Heart right ventricle (tissue), 16 donors: ENCODE results near the gene CD177. TPM values are rescaled to one million over a fixed set of nuclear protein-coding genes. Genes with fewer than 3 reads are reported as not detected.

Experiments used
- ATAC-seq, 8 donors: fragments of 200-7000 bp; cut with Tn5 transposase; one replicate each; pipeline ENCODE4 v1.9.1; 2020; ENCODE audit warnings: mild to moderate bottlenecking in 8 of 8, moderate library complexity in 8 of 8, moderate number of reproducible peaks in 1 of 8
- DNase-seq, 2 donors: peaks; one replicate each; pipeline ENCODE4 v3.0.0-alpha.2; 2020
- H3K27ac ChIP-seq, 10 donors: fragments of 200-600 bp; sonication (generic) in 2 of 10; one replicate each; pipeline versions ENCODE4 v1.5.0 to v1.8.0; 2020 to 2022; ENCODE audit warnings: mild to moderate bottlenecking in 3 of 10
- H3K27me3 ChIP-seq, 7 donors: fragments of 200-600 bp; one replicate each; pipeline ENCODE4 v1.8.0; 2021 to 2022; ENCODE audit warnings: mild to moderate bottlenecking in 2 of 7
- H3K36me3 ChIP-seq, 9 donors: fragments of 200-600 bp; sonication (generic) in 1 of 9; one replicate each; pipeline versions ENCODE4 v1.5.0 to v1.8.0; 2020 to 2022; ENCODE audit warnings: mild to moderate bottlenecking in 2 of 9
- H3K4me1 ChIP-seq, 9 donors: fragments of 200-600 bp; sonication (generic) in 1 of 9; one replicate each; pipeline versions ENCODE4 v1.5.0 to v1.8.0; 2020 to 2022; ENCODE audit warnings: mild to moderate bottlenecking in 4 of 9
- H3K4me3 ChIP-seq, 10 donors: fragments of 200-600 bp; sonication (generic) in 2 of 10; one replicate each; pipeline versions ENCODE4 v1.5.0 to v1.8.0; 2020 to 2022; ENCODE audit warnings: mild to moderate bottlenecking in 7 of 10, moderate library complexity in 2 of 10
- H3K9me3 ChIP-seq, 11 donors: fragments of 200-600 bp in 10 of 11; sonication (generic) in 2 of 11; one replicate each; pipeline versions ENCODE4 v1.5.0 to v1.8.0; 2013 to 2022; ENCODE audit warnings: mild to moderate bottlenecking in 2 of 11, control low read depth in 1 of 11, moderate library complexity in 1 of 11
- WGBS, 2 donors: extraction: QIAGEN DNeasy Blood & Tissue Kit; methylation state at CpG; one replicate each; pipeline ENCODE4 v1.1.7; 2013; ENCODE audit warnings: inconsistent platforms in 1 of 2; 5-methylcytosine and 5-hydroxymethylcytosine counted together
- intact Hi-C, 10 donors: fragments of 100-400 bp; cut with DNase I; formaldehyde crosslinking; loops; one replicate each; pipeline versions ENCODE4 v1.11.1 to v1.14.2; 2022
- polyA plus RNA-seq, 2 donors: library from polyadenylated mRNA; stranded (reverse); fragments of 200-250 nt; gene quantifications; one replicate each; pipeline ENCODE4 v1.2.3, GENCODE V29; 2013
- total RNA-seq, 10 donors: library from RNA; stranded (reverse); fragmentation: NEBNext Ultra II Directional in 3 of 10; extraction: Animal tissue kit (Norgen Biotek cat#: 25700) in 3 of 10; gene quantifications; one replicate each; pipeline versions ENCODE4 v1.2.1 to v1.2.4, GENCODE V29; 2021 to 2023
- TF ChIP-seq, protein P1 (sequence below), 9 donors: fragments of 200-600 bp; sonication (generic) in 2 of 9; IDR thresholded peaks; one replicate each; pipeline versions ENCODE4 v1.5.0 to v1.8.0; 2021 to 2022; ENCODE audit warnings: antibody characterized with exemption in 9 of 9, mild to moderate bottlenecking in 5 of 9, moderate library complexity in 1 of 9
- donor health status: Arrhythmogenic right ventricular cardiomyopathy.
- donor health status: ischemic (EF 13 %, LVEDD 7.1; RV severe dilation, severe dysfunction).
- donor health status: healthy with polysubstance abuse.
- donor health status: DM: no; HTN: yes; CAD: no.
- donor health status: DM: no; HTN: no; CAD: no.
- donor health status: ischemic (EF 25% LVEDD 6.9; RV normal size, moderate dysfunction).
- donor health status: ischemic (EF 25% LVEDD 5.7; RV mildly dilated, moderate dysfunction).
- donor health status: healthy.
- donor health status: DM: yes; HTN: yes; CAD: no.
- donor health status: Ischemic cardiomyopathy.
- donor health status: ischemic (EF 35%, LVEDD 5.7; RV mildly dilated, moderate dysfunction).
- donor health status: nonischemic (EF 11% LVEDD 7.7; RV severe dilation, severe dysfunction).
- donor health status: DM: yes; HTN: yes; CAD: no.
- donor health status: PGD.
- donor health status: ischemic (EF 29% LVEDD 5.4; RV normal size, mild dysfunction).
- donor health status: nonischemic (EF 23%, LVEDD 6.1; RV moderate dilation, normal function).

The CD177 gene
- total and polyA plus RNA-seq, 12 donors = 0.07 to 0.56 (median 0.54) TPM; not detected in 7

DNA sequence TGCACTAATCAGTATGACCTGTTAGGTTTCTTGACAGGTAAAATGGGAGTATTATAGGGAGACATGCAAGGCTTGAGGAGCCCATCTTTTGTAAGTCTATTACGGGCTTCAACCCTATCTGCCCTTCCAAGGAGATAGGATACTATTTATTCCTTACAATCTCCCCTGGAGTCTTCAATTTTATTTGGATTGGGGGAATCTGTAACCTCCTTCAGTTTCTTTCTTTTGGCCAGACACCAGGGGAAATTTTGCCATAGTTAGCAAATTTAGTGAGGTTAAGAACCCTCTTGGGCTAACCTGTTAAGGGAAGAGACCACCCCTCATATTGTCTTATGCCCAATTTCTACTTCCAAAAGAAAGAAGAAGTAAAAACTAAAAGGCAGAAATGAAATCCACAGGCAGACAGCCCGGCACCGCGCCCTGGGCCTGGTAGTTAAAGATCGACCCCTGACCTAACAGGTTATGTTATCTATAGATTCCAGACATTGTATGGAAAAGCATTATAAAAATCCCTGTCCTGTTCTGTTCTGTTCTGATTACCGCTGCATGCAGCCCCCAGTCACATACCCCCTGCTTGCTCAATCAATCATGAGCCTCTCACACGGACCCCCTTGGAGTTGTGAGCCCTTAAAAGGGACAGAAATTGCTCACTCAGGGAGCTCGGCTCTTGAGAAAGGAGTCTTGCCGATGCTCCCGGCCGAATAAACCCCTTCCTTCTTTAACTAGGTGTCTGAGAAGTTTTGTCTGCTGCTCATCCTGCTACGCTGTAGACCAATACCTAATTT, 39.6 kb upstream of the CD177 start:
- intact Hi-C loops = no loop called here
- no peak overlapping the region for H3K27ac ChIP-seq
- no peak overlapping the region for H3K4me3 ChIP-seq
- no peaks in the 10 kb centered on the region for H3K9me3 ChIP-seq
- DNase-seq (no peak), ATAC-seq (no peak)
- H3K36me3 ChIP-seq = no peaks in the 10 kb centered on the region
- peaks cover 0 to 46% (median 6%) of the 10 kb centered on the region in 7 donors for H3K27me3 ChIP-seq
- H3K4me1 ChIP-seq = no peaks in the 10 kb centered on the region
- TF ChIP-seq, protein P1, sequence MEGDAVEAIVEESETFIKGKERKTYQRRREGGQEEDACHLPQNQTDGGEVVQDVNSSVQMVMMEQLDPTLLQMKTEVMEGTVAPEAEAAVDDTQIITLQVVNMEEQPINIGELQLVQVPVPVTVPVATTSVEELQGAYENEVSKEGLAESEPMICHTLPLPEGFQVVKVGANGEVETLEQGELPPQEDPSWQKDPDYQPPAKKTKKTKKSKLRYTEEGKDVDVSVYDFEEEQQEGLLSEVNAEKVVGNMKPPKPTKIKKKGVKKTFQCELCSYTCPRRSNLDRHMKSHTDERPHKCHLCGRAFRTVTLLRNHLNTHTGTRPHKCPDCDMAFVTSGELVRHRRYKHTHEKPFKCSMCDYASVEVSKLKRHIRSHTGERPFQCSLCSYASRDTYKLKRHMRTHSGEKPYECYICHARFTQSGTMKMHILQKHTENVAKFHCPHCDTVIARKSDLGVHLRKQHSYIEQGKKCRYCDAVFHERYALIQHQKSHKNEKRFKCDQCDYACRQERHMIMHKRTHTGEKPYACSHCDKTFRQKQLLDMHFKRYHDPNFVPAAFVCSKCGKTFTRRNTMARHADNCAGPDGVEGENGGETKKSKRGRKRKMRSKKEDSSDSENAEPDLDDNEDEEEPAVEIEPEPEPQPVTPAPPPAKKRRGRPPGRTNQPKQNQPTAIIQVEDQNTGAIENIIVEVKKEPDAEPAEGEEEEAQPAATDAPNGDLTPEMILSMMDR (IDR thresholded peaks at IDR 0.05) = no peak
- WGBS, 2 donors = 82 to 84% methylated on average over 12 of the region's 12 CpGs

- ATAC-seq (no peak), DNase-seq (no peak)
- no peaks in the 10 kb centered on the region for H3K36me3 ChIP-seq
- H3K27me3 ChIP-seq = peaks cover 0 to 37% (median 7%) of the 10 kb centered on the region in 7 donors
- TF ChIP-seq, protein P1 (IDR thresholded peaks at IDR 0.05) = no peak
- H3K4me3 ChIP-seq = no peak overlapping the region
- H3K27ac ChIP-seq = no peak overlapping the region
- no peaks in the 10 kb centered on the region for H3K4me1 ChIP-seq
- no peaks in the 10 kb centered on the region for H3K9me3 ChIP-seq
- 81 to 82% methylated on average over 15 of the region's 15 CpGs for WGBS, 2 donors
- intact Hi-C loops = no loop called here
These were observed 37.6 kb upstream of the CD177 start for GRCh38 chr19:43315851-43316250.

- DNase-seq (no peak), ATAC-seq (no peak)
- TF ChIP-seq, protein P1 (IDR thresholded peaks at IDR 0.05) = peak in 2 of 9 donors; percentile 15 to 25
- WGBS, 2 donors = 83 to 85% methylated on average over 27 of the region's 27 CpGs
- H3K27ac ChIP-seq = no peak overlapping the region
- H3K4me1 ChIP-seq = no peaks in the 10 kb centered on the region
- intact Hi-C loops = no loop called here
- H3K9me3 ChIP-seq = no peaks in the 10 kb centered on the region
- H3K36me3 ChIP-seq = no peaks in the 10 kb centered on the region
- H3K27me3 ChIP-seq = peaks cover 0 to 38% (median 13%) of the 10 kb centered on the region in 7 donors
- H3K4me3 ChIP-seq = no peak overlapping the region
These were observed 36.7 kb upstream of the CD177 start for GRCh38 chr19:43316591-43317319.

DNA sequence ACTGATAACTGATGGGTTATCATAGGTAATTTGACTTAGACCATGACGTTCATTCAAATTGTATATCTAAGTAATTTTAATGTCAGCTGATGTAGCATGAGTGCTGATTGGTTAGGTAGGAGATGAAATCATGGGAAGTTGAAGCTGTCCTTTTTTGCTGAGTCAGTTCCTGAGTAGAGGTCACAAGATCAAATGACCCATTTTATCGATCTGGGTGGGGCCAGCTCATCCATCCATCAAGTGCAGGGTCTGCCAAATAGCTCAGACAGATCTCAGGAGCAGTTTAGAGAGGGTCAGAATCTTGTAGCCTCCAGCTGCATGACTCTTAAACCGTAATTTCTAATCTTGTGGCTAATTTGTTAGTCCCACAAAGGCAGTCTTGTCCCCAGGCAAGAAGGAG, 35.3 kb upstream of the CD177 start:
- Histone ChIP-seq H3K4me3 (no peak overlapping the region), H3K9me3 (no peaks in the 10 kb centered on the region), H3K36me3 (no peaks in the 10 kb centered on the region), H3K27ac (no peak overlapping the region), H3K27me3 (peaks cover 0 to 43% (median 15%) of the 10 kb centered on the region in 7 donors), H3K4me1 (no peaks in the 10 kb centered on the region)
- DNase-seq (no peak), ATAC-seq (no peak)
- WGBS, 2 donors = 54 to 69% methylated on average over 3 of the region's 3 CpGs
- TF ChIP-seq, protein P1 (IDR thresholded peaks at IDR 0.05) = no peak
- intact Hi-C loops = no loop called here
